ENCODE data around the gene CDIP1.

- TF ChIP-seq, protein P1, sequence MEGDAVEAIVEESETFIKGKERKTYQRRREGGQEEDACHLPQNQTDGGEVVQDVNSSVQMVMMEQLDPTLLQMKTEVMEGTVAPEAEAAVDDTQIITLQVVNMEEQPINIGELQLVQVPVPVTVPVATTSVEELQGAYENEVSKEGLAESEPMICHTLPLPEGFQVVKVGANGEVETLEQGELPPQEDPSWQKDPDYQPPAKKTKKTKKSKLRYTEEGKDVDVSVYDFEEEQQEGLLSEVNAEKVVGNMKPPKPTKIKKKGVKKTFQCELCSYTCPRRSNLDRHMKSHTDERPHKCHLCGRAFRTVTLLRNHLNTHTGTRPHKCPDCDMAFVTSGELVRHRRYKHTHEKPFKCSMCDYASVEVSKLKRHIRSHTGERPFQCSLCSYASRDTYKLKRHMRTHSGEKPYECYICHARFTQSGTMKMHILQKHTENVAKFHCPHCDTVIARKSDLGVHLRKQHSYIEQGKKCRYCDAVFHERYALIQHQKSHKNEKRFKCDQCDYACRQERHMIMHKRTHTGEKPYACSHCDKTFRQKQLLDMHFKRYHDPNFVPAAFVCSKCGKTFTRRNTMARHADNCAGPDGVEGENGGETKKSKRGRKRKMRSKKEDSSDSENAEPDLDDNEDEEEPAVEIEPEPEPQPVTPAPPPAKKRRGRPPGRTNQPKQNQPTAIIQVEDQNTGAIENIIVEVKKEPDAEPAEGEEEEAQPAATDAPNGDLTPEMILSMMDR (IDR thresholded peaks at IDR 0.05) = no peak
- no peak for TF ChIP-seq POLR2AphosphoS5 (IDR thresholded peaks at IDR 0.05)
Measured at GRCh38 chr16:4499196-4499555, 39.4 kb downstream of the CDIP1 start.

All from upper lobe of left lung (tissue), 4 donors.